A549 (cell line): ENCODE data around the gene CACNA1C.

ENCODE experiments used
- CTCF ChIP-seq: fragments of >200 bp; sonication (Bioruptor Twin); formaldehyde crosslinking; IDR thresholded peaks from 3 replicates; pipeline ENCODE4 v1.5.1; 2016
- EHMT2 ChIP-seq: fragments of 200-600 bp; sonication (generic); IDR thresholded peaks from 2 replicates; pipeline ENCODE4 v1.6.1; 2016; ENCODE audit warnings: antibody characterized with exemption, low read depth, mild to moderate bottlenecking, moderate library complexity
- EP300 ChIP-seq, 2 experiments: fragments of >200 bp; sonication (Bioruptor Twin); formaldehyde crosslinking; IDR thresholded peaks; 2 replicates in 1 of 2; 3 replicates in 1 of 2; pipeline ENCODE4 v1.6.1; 2016 to 2017
- ESRRA ChIP-seq: fragments of 150-350 bp; IDR thresholded peaks from 2 replicates; pipeline ENCODE4 v1.6.1; 2014; ENCODE audit warnings: mild to moderate bottlenecking, low read length, borderline replicate concordance
- JUN ChIP-seq, 2 experiments: fragments of >200 bp; sonication (Bioruptor Twin); formaldehyde crosslinking; IDR thresholded peaks; 2 replicates in 1 of 2; 3 replicates in 1 of 2; pipeline ENCODE4 v1.6.1; 2016 to 2017
- JUNB ChIP-seq: fragments of >200 bp; sonication (Bioruptor Twin); formaldehyde crosslinking; IDR thresholded peaks from 2 replicates; pipeline ENCODE4 v1.6.1; 2016
- MAX ChIP-seq: IDR thresholded peaks from 2 replicates; pipeline ENCODE4 v1.6.1; 2012
- POLR2A ChIP-seq: IDR thresholded peaks from 2 replicates; pipeline ENCODE4 v1.6.1; 2012; ENCODE audit warnings: mild to moderate bottlenecking, low read length
- REST ChIP-seq: fragments of 200-600 bp; sonication (generic); IDR thresholded peaks from 2 replicates; pipeline ENCODE4 v1.6.1; 2016; ENCODE audit warnings: antibody characterized with exemption, mild to moderate bottlenecking, moderate library complexity
- RFX5 ChIP-seq: fragments of 450-650 bp; IDR thresholded peaks from 2 replicates; pipeline ENCODE4 v1.7.1; 2014; ENCODE audit warnings: antibody characterized with exemption, mild to moderate bottlenecking, moderate library complexity
- SREBF2 ChIP-seq: fragments of 450-650 bp; IDR thresholded peaks from 2 replicates; pipeline ENCODE4 v1.6.1; 2014; ENCODE audit warnings: mild to moderate bottlenecking, moderate library complexity
- ZFP36 ChIP-seq: fragments of 450-650 bp; IDR thresholded peaks from 2 replicates; pipeline ENCODE4 v1.6.1; 2014; ENCODE audit warnings: borderline replicate concordance; ENCODE audit not compliant: partially characterized antibody

DNA sequence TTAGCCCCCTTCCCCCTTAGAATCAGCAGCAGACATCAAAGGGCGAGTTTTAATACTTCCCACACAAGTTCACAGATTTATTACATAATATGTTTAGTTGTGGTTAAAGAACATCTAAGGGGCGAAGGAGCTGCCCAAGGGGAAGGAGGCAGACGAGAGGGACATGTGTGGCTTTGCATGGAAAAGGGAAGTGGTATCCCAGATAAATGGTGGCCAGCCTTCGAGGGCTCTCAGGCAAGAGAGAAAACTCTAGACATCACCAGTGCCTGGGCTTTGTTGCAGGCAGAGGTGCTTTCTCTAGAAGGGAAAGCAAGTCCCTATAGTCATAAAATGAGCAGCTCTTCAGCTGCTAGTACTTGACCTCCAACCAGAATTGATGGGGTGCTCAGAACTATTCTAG is 121.2 kb downstream of the CACNA1C start:
- TF ChIP-seq CTCF (no peak), ESRRA (no peak), POLR2A (no peak), EHMT2 (no peak), REST (no peak), MAX (no peak), JUN (IDR thresholded peaks at IDR 0.05) (no peak), RFX5 (no peak), EP300 (IDR thresholded peaks at IDR 0.05) (no peak), JUNB (no peak), SREBF2 (no peak), ZFP36 (no peak)
